GM18868 (cell line): ENCODE data around the gene COMMD9.

Experiments
- ATAC-seq: cut with Tn5 transposase; IDR thresholded peaks from one replicate; pipeline ENCODE4 v1.9.1; 2021; ENCODE audit warnings: mild to moderate bottlenecking, moderate library complexity; ENCODE audit not compliant: unreplicated experiment

COMMD9 gene

GRCh38 chr11:36258730-36259360 is 30.4 kb downstream of the COMMD9 start:
- no peak for ATAC-seq

GRCh38 chr11:36257351-36257750 is 31.9 kb downstream of the COMMD9 start:
- no peak for ATAC-seq

GRCh38 chr11:36254713-36255112 is 34.5 kb downstream of the COMMD9 start:
- no peak for ATAC-seq

- ATAC-seq, result no peak
Measured at GRCh38 chr11:36253238-36253637, 36.0 kb downstream of the COMMD9 start.

- ATAC-seq, result no peak
Measured at GRCh38 chr11:36251823-36252222, 37.4 kb downstream of the COMMD9 start.

GRCh38 chr11:36249246-36249645 is 40.0 kb downstream of the COMMD9 start:
- no peak for ATAC-seq

- ATAC-seq, result no peak
Measured at GRCh38 chr11:36248436-36248835, 40.8 kb downstream of the COMMD9 start.

- ATAC-seq, result no peak
Measured at GRCh38 chr11:36247493-36247892, 41.7 kb downstream of the COMMD9 start.

GRCh38 chr11:36243641-36244040 is 45.6 kb downstream of the COMMD9 start:
- no peak for ATAC-seq

GRCh38 chr11:36241497-36241896 is 47.7 kb downstream of the COMMD9 start:
- ATAC-seq, result no peak

GRCh38 chr11:36240801-36241200 is 48.4 kb downstream of the COMMD9 start:
- no peak for ATAC-seq

- ATAC-seq, result no peak
Measured at GRCh38 chr11:36240173-36240572, 49.1 kb downstream of the COMMD9 start.

- no peak for ATAC-seq
Measured at GRCh38 chr11:36239636-36240035, 49.6 kb downstream of the COMMD9 start.

- no peak for ATAC-seq
Measured at GRCh38 chr11:36238881-36239280, 50.3 kb downstream of the COMMD9 start.

GRCh38 chr11:36238036-36238631 is 51.1 kb downstream of the COMMD9 start:
- no peak for ATAC-seq

GRCh38 chr11:36237391-36237790 is 51.8 kb downstream of the COMMD9 start:
- no peak for ATAC-seq

GRCh38 chr11:36235750-36236149 is 53.5 kb downstream of the COMMD9 start:
- ATAC-seq, result no peak

GRCh38 chr11:36234825-36235224 is 54.4 kb downstream of the COMMD9 start:
- no peak for ATAC-seq

- no peak for ATAC-seq
Measured at GRCh38 chr11:36233204-36233603, 56.0 kb downstream of the COMMD9 start.

- no peak for ATAC-seq
Measured at GRCh38 chr11:36230779-36231699, 58.2 kb downstream of the COMMD9 start.

- no peak for ATAC-seq
Measured at GRCh38 chr11:36229091-36229705, 60.0 kb downstream of the COMMD9 start.
